Measurements from ENCODE around the gene SKOR2. TPM values are rescaled to one million over a fixed set of nuclear protein-coding genes. Genes with fewer than 3 reads are reported as not detected.

Gene SKOR2
- total RNA-seq, 1 donor from 2014 or later: not detected

DNA sequence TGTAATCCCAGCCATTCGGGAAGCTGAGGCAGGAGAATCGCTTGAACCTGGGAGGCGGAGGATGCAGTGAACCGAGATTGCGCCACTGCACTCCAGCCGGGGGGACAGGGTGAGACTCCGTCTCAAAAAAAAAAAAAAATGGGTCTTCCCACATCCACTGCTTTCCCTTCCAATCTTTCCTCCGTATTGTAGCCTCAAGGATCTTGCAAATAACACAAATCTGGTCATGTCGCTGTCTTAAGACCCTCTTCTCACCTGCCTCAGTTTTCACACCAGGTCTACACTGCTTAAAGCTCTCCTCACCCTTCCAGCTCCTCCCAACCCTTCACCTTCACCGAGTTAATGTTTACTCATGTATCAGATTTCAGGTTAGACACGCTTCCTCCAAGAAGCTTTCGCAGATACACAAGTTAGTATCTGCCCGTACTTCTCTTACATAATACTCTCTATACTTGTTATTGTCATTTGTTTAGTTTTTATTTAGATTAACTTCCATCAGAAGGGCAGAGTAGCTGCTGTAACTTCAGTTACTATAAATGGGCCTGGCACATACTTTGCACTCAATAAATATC, 76.8 kb downstream of the SKOR2 start:
- H4K20me1 ChIP-seq (ENCODE audit: low read depth): peaks cover 19% of the 10 kb centered on the region
- H3K36me3 Mint-ChIP-seq: no peaks in the 10 kb centered on the region
- no peak overlapping the region for H3K9ac ChIP-seq

DNA sequence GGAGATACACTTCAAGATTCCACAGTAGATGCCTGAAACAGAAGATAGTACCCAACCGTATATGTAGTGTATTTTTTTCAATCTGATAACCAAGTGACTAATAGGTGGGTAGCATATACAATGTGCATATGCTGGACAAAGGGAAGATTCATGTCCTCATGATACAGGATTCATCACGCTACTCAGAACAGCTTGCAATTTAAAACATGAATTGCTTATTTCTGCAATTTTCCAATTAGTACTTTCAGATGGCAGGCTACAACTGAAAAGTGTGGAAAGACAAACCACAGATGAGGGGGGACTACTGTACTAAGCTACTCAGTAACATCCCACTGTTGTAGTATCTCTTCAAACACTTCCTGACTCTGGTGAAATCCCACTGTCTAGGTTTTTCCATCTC, 79.0 kb downstream of the SKOR2 start:
- no peak overlapping the region for H3K27ac Mint-ChIP-seq
- H3K9me3 Mint-ChIP-seq: no peaks in the 10 kb centered on the region
- no peak overlapping the region for H3K4me3 Mint-ChIP-seq
- no peaks in the 10 kb centered on the region for H3K36me3 Mint-ChIP-seq
- no peak for DNase-seq (ENCODE audit: low spot score)
- H3K9ac ChIP-seq: no peak overlapping the region
- no peak overlapping the region for H3K4me3 ChIP-seq
- H3K27ac ChIP-seq: no peak overlapping the region
- peaks cover 86% of the 10 kb centered on the region for H3K79me2 ChIP-seq (ENCODE audit: low read depth)
- no peaks in the 10 kb centered on the region for H3K36me3 ChIP-seq
- TF ChIP-seq EZH2 (IDR thresholded peaks at IDR 0.05) (no peak), EZH2phosphoT487 (IDR thresholded peaks at IDR 0.05) (no peak)
- TF ChIP-seq, protein P1, sequence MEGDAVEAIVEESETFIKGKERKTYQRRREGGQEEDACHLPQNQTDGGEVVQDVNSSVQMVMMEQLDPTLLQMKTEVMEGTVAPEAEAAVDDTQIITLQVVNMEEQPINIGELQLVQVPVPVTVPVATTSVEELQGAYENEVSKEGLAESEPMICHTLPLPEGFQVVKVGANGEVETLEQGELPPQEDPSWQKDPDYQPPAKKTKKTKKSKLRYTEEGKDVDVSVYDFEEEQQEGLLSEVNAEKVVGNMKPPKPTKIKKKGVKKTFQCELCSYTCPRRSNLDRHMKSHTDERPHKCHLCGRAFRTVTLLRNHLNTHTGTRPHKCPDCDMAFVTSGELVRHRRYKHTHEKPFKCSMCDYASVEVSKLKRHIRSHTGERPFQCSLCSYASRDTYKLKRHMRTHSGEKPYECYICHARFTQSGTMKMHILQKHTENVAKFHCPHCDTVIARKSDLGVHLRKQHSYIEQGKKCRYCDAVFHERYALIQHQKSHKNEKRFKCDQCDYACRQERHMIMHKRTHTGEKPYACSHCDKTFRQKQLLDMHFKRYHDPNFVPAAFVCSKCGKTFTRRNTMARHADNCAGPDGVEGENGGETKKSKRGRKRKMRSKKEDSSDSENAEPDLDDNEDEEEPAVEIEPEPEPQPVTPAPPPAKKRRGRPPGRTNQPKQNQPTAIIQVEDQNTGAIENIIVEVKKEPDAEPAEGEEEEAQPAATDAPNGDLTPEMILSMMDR (IDR thresholded peaks at IDR 0.05): no peak
- H4K20me1 ChIP-seq (ENCODE audit: low read depth): peaks cover 35% of the 10 kb centered on the region
- peaks cover 8% of the 10 kb centered on the region for H3K4me1 ChIP-seq
- H3K4me1 Mint-ChIP-seq: no peaks in the 10 kb centered on the region
- H3K9me3 ChIP-seq (ENCODE audit: low read depth): no peaks in the 10 kb centered on the region
- H3F3A ChIP-seq (ENCODE audit: low read depth): no peaks in the 10 kb centered on the region
- no peak overlapping the region for H3K4me2 ChIP-seq
- peaks cover 3% of the 10 kb centered on the region for H3K27me3 Mint-ChIP-seq (ENCODE audit: insufficient read depth, low read depth)
- H2AFZ ChIP-seq (replicated peaks): no peak overlapping the region
- H3K27me3 ChIP-seq: no peaks in the 10 kb centered on the region

More for the DNA sequence above, 76.8 kb downstream of the SKOR2 start:
- Histone ChIP-seq H3K27ac (no peak overlapping the region), H3K9me3 (ENCODE audit: low read depth) (no peaks in the 10 kb centered on the region), H3K27me3 (no peaks in the 10 kb centered on the region), H3F3A (ENCODE audit: low read depth) (no peaks in the 10 kb centered on the region), H3K4me1 (peaks cover 8% of the 10 kb centered on the region), H3K4me3 (peak overlapping the region; percentile 92), H3K36me3 (no peaks in the 10 kb centered on the region), H3K79me2 (ENCODE audit: low read depth) (peaks cover 65% of the 10 kb centered on the region), H2AFZ (replicated peaks) (no peak overlapping the region), H3K4me2 (peak overlapping the region; percentile 81)
- Mint-ChIP-seq H3K4me1 (no peaks in the 10 kb centered on the region), H3K9me3 (no peaks in the 10 kb centered on the region), H3K27me3 (ENCODE audit: insufficient read depth, low read depth) (peaks cover 3% of the 10 kb centered on the region), H3K4me3 (no peak overlapping the region), H3K27ac (no peak overlapping the region)
- TF ChIP-seq, protein P1 (IDR thresholded peaks at IDR 0.05): no peak
- TF ChIP-seq EZH2phosphoT487 (IDR thresholded peaks at IDR 0.05) (no peak), EZH2 (IDR thresholded peaks at IDR 0.05) (no peak)
- no peak for DNase-seq (ENCODE audit: low spot score)

DNA sequence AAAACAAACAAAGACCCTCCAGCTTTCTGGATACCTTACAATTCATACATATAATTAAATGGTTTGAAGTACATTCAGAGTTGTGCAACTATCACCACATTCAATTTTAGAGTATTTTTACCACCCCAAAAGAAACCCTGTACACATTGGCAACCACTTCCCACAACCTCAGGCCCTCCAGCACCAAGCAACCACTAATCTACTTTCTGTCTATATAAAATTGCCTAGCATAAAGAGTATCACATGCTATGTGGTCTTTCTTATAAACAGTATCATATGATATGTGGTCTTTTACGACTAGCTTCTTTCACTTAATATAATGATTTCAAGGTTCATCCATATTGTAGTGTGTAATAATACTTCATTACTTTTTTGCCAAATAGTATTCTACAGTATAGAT, 82.5 kb downstream of the SKOR2 start:
- peaks cover 3% of the 10 kb centered on the region for H3K36me3 Mint-ChIP-seq
- H3K4me3 Mint-ChIP-seq: no peak overlapping the region
- H3K79me2 ChIP-seq (ENCODE audit: low read depth): peaks cover 97% of the 10 kb centered on the region
- H3K27ac Mint-ChIP-seq: no peak overlapping the region
- no peak overlapping the region for H2AFZ ChIP-seq (replicated peaks)
- H3K9me3 Mint-ChIP-seq: no peaks in the 10 kb centered on the region
- no peaks in the 10 kb centered on the region for H3K27me3 ChIP-seq
- no peak overlapping the region for H3K27ac ChIP-seq
- peaks cover 7% of the 10 kb centered on the region for H3K4me1 Mint-ChIP-seq
- no peaks in the 10 kb centered on the region for H3K9me3 ChIP-seq (ENCODE audit: low read depth)
- TF ChIP-seq, protein P1 (IDR thresholded peaks at IDR 0.05): no peak
- no peak for TF ChIP-seq EZH2 (IDR thresholded peaks at IDR 0.05)
- no peak for TF ChIP-seq EZH2phosphoT487 (IDR thresholded peaks at IDR 0.05)
- no peak for DNase-seq (ENCODE audit: low spot score)
- H3K4me3 ChIP-seq: no peak overlapping the region
- H3K36me3 ChIP-seq: no peaks in the 10 kb centered on the region
- no peaks in the 10 kb centered on the region for H3F3A ChIP-seq (ENCODE audit: low read depth)
- no peak overlapping the region for H3K4me2 ChIP-seq
- no peak overlapping the region for H3K9ac ChIP-seq
- H4K20me1 ChIP-seq (ENCODE audit: low read depth): peaks cover 47% of the 10 kb centered on the region
- no peaks in the 10 kb centered on the region for H3K4me1 ChIP-seq
- no peaks in the 10 kb centered on the region for H3K27me3 Mint-ChIP-seq (ENCODE audit: insufficient read depth, low read depth)
